Psoas muscle (tissue), 8 donors: Measurements from ENCODE around the gene ZNF80. TPM values are rescaled to one million over a fixed set of nuclear protein-coding genes. Genes with fewer than 3 reads are reported as not detected.

Experiments
- ATAC-seq, 4 donors: fragments of 200-7000 bp; cut with Tn5 transposase; one replicate each; pipeline ENCODE4 v1.9.1; 2020; ENCODE audit warnings: moderate library complexity in 3 of 4, mild to moderate bottlenecking in 2 of 4
- DNase-seq, 2 donors: peaks; one replicate each; pipeline ENCODE4 v3.0.0-alpha.2; 2020
- H3K27ac ChIP-seq: fragments of 200-600 bp; one replicate; pipeline ENCODE4 v1.8.0; 2022
- H3K27me3 ChIP-seq, 3 donors: fragments of 200-600 bp in 1 of 3; one replicate each; pipeline versions ENCODE4 v1.6.1 to v1.8.0; 2013 to 2022; ENCODE audit warnings: low read length in 2 of 3, mild to moderate bottlenecking in 2 of 3, moderate library complexity in 1 of 3; ENCODE audit not compliant: insufficient read depth in 3 of 3
- H3K36me3 ChIP-seq, 2 donors: fragments of 200-600 bp in 1 of 2; one replicate each; pipeline versions ENCODE4 v1.6.1 to v1.8.0; 2013 to 2022; ENCODE audit warnings: low read depth in 1 of 2, mild to moderate bottlenecking in 1 of 2, moderate library complexity in 1 of 2; ENCODE audit not compliant: insufficient read depth in 1 of 2
- H3K4me1 ChIP-seq: fragments of 200-600 bp; one replicate; pipeline ENCODE4 v1.8.0; 2022
- H3K4me3 ChIP-seq: fragments of 200-600 bp; one replicate; pipeline ENCODE4 v1.8.0; 2022; ENCODE audit warnings: mild to moderate bottlenecking
- H3K9me3 ChIP-seq: fragments of 200-600 bp; one replicate; pipeline ENCODE4 v1.8.0; 2022
- CTCF ChIP-seq: fragments of 200-600 bp; IDR thresholded peaks from one replicate; pipeline ENCODE4 v1.8.0; 2022; ENCODE audit warnings: antibody characterized with exemption
- WGBS, 3 donors: extraction: QIAGEN DNeasy Blood & Tissue Kit; methylation state at CpG; one replicate each; pipeline versions ENCODE4 v1.1.6 to v1.1.7; 2013; 5-methylcytosine and 5-hydroxymethylcytosine counted together
- intact Hi-C, 2 donors: fragments of 100-400 bp; cut with DNase I; formaldehyde crosslinking; loops; one replicate each; pipeline versions ENCODE4 v1.11.0 to v1.14.2; 2022
- polyA plus RNA-seq, 3 donors: library from polyadenylated mRNA; stranded (reverse); fragments of 200-250 nt; gene quantifications; one replicate each; pipeline ENCODE4 v1.2.3, GENCODE V29; 2013
- total RNA-seq, 4 donors: library from RNA; stranded (reverse); fragmentation: NEBNext Ultra II Directional in 2 of 4; extraction: Animal tissue kit (Norgen Biotek cat#: 25700) in 2 of 4; gene quantifications; one replicate each; pipeline versions ENCODE4 v1.2.1 to v1.2.4, GENCODE V29; 2021 to 2023
- donor health status: healthy with polysubstance abuse.
- donor health status: DM: no; HTN: no; CAD: no; lungs with moderate emphysema.
- donor health status: Bipolar disorder and iron deficiency.
- donor health status: healthy.
- donor health status: DM: yes; HTN: yes; CAD: no.
- donor health status: DM: no; HTN: no; CAD: no.
- donor health status: DM: no; HTN: no; CAD: no.
- donor health status: DM: yes; HTN: yes; CAD: no.

ZNF80 gene
- total and polyA plus RNA-seq, 7 donors, result not detected

GRCh38 chr3:114272271-114272670 lies 34.9 kb upstream of the ZNF80 start:
- intact Hi-C loops, result no loop called here

GRCh38 chr3:114270019-114270418 lies 32.6 kb upstream of the ZNF80 start:
- no peaks in the 10 kb centered on the region for H3K27me3 ChIP-seq
- H3K9me3 ChIP-seq, result peaks cover 3% of the 10 kb centered on the region
- ATAC-seq, result no peak
- no peak overlapping the region for H3K27ac ChIP-seq
- intact Hi-C loops, result no loop called here
- TF ChIP-seq CTCF, result no peak
- H3K36me3 ChIP-seq, result no peaks in the 10 kb centered on the region
- no peak overlapping the region for H3K4me3 ChIP-seq
- 87 to 94% (median 90%) methylated on average over 2 of the region's 2 CpGs for WGBS, 3 donors
- no peak for DNase-seq
- no peaks in the 10 kb centered on the region for H3K4me1 ChIP-seq

More at GRCh38 chr3:114272271-114272670, 34.9 kb upstream of the ZNF80 start:
- H3K27me3 ChIP-seq, result no peaks in the 10 kb centered on the region
- no peak for TF ChIP-seq CTCF
- no peak for DNase-seq
- H3K27ac ChIP-seq, result no peak overlapping the region
- ATAC-seq, result no peak
- H3K4me3 ChIP-seq, result no peak overlapping the region
- H3K4me1 ChIP-seq, result no peaks in the 10 kb centered on the region
- WGBS, 3 donors, result 52 to 82% (median 59%) methylated on average over 1 of the region's 1 CpG
- no peaks in the 10 kb centered on the region for H3K36me3 ChIP-seq
- H3K9me3 ChIP-seq, result peaks cover 3% of the 10 kb centered on the region

- no peak for TF ChIP-seq CTCF
- H3K36me3 ChIP-seq, result no peaks in the 10 kb centered on the region
- intact Hi-C loops, result no loop called here
- H3K27ac ChIP-seq, result no peak overlapping the region
- H3K27me3 ChIP-seq, result no peaks in the 10 kb centered on the region
- H3K4me3 ChIP-seq, result no peak overlapping the region
- peaks cover 16% of the 10 kb centered on the region for H3K9me3 ChIP-seq
- no peaks in the 10 kb centered on the region for H3K4me1 ChIP-seq
- ATAC-seq (no peak), DNase-seq (no peak)
These were observed 22.8 kb upstream of the ZNF80 start for GRCh38 chr3:114260152-114260551.

- no peak for DNase-seq
- Histone ChIP-seq H3K36me3 (no peaks in the 10 kb centered on the region), H3K4me3 (no peak overlapping the region), H3K9me3 (peaks cover 16% of the 10 kb centered on the region), H3K4me1 (no peaks in the 10 kb centered on the region), H3K27ac (no peak overlapping the region), H3K27me3 (no peaks in the 10 kb centered on the region)
- 91 to 94% (median 93%) methylated on average over 1 of the region's 1 CpG for WGBS, 3 donors
- ATAC-seq, result no peak
- TF ChIP-seq CTCF, result no peak
- intact Hi-C loops, result no loop called here
These were observed 22.2 kb upstream of the ZNF80 start for GRCh38 chr3:114259566-114259965.

GRCh38 chr3:114253505-114253904 lies 16.1 kb upstream of the ZNF80 start:
- peaks cover 13% of the 10 kb centered on the region for H3K9me3 ChIP-seq
- DNase-seq, result no peak
- H3K36me3 ChIP-seq, result no peaks in the 10 kb centered on the region
- H3K4me1 ChIP-seq, result no peaks in the 10 kb centered on the region
- TF ChIP-seq CTCF, result no peak
- H3K27ac ChIP-seq, result no peak overlapping the region
- ATAC-seq, result no peak
- WGBS, 3 donors, result 68 to 83% (median 80%) methylated on average over 1 of the region's 1 CpG
- H3K27me3 ChIP-seq, result no peaks in the 10 kb centered on the region
- H3K4me3 ChIP-seq, result no peak overlapping the region
- intact Hi-C loops, result no loop called here
